HG02943 (cell line): ENCODE results near the gene CENPS.
"Not testable (repeated sequence)": the region's sequence is repeated elsewhere in the genome, so short reads cannot be mapped to it uniquely, and the experiment has no call there.

ENCODE experiments used
- ATAC-seq: cut with Tn5 transposase; IDR thresholded peaks from one replicate; pipeline ENCODE4 v1.9.1; 2021; ENCODE audit warnings: mild to moderate bottlenecking, low read depth, moderate library complexity; ENCODE audit not compliant: unreplicated experiment

The CENPS gene

DNA sequence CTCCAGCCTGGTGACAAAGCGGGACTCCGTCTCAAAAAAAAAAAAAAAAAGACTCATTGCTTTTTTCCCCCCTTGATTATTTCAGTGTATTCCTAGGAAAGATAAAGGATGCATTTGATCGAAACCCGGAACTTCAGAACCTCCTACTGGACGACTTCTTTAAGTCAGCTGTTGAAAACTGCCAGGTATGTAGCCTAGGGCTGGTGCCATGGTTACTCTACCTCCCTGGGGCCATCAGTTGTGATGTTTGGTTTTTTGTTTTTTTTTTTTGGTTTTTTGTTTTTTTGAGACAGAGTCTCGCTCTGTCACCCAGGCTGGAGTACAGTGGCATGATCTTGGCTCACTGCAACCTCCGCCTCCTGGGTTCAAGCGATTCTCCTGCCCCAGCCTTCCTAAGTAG, 11.5 kb upstream of the CENPS start:
- ATAC-seq, result not testable (repeated sequence)

DNA sequence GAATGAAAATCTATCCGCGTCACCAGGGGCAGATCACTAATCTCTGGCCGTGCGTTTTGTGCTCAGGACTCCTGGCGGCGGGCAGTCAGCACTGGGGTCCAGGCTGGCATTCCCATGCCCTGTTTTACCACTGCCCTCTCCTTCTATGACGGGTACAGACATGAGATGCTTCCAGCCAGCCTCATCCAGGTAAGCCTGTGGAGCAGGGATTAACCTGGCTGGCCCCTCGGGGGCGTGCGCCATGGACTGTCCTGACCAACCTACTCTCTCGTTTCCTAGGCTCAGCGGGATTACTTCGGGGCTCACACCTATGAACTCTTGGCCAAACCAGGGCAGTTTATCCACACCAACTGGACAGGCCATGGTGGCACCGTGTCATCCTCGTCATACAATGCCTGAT, 10.9 kb upstream of the CENPS start:
- ATAC-seq, result no peak

DNA sequence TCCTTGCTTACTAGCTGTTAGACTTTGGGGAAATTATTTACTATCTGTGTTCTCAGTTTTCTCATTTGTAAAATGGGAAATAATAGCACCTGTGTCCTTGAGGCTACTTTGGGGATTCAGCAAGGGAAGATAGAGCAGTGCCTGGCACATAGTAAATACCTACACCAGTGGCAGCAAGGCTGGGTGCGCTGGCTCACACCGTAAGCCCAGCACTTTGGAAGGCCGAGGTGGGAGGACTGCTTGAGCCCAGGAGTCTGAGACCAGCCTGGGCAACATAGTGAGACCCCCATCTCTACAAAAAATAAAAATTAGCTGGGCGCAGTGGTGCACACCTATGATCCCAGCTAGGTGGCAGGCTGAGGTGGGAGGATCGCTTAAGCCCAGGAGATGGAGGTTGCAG, 8.6 kb upstream of the CENPS start:
- ATAC-seq, result no peak

DNA sequence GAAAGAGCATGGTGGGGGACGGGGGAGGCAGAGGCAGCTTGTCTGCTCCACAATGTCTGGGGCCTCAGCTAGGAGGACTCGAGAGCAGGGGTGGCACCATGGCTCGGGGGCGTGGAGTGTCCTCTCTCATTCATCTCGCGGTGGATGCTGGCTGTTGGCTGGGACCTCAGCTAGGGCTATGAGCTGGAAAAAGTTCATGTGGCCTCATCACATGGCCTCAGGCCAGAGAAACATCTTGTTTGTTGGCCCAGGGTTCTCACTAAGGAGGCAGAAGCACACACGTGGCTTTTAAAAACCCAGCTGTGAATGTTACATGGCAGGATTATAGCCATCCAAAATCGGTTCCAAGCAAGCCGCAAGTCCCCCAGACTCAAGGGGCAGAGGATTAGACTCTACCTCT, 6.2 kb upstream of the CENPS start:
- no peak for ATAC-seq

DNA sequence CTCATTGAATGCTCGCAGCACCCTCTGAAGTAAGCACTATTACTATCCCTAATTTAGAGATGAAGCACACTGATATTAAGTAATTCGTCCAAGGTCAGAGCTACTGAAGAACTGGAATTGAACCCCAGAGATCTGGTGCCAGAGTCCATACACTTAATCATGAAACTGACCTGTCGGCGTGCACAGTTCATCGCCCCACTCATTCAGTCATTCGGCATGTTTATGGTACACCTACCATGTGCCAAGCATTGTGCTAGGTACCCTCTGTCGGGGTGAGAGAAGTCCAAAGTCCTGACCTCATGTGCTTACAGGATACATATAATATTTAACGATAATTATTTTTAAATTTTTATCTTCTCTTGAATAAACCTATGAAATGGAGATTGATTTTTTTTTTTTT, 5.6 kb upstream of the CENPS start:
- no peak for ATAC-seq

DNA sequence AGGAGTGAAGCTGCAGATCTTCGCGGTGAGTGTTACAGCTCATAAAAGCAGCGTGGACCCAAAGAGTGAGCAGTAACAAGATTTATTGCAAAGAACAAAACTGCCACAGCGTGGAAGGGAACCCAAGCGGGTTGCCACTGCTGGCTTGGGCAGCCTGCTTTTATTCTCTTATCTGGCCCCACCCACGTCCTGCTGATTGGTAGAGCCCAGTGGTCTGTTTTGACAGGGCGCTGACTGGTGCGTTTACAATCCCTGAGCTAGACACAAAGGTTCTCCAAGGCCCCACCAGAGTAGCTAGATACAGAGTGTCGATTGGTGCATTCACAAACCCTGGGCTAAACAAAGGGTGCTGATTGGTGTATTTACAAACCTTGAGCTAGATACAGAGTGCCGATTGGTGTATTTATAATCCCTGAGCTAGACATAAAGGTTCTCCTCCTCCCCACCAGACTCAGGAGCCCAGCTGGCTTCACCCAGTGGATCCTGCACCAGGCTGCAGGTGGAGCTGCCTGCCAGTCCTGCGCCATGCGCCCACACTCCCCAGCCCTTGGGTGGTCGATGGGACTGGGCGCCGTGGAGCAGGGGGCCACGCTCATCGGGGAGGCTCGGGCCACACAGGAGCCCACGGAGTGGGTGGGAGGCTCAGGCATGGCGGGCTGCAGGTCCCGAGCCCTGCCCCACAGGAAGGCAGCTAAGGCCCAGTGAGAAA, 4.3 kb upstream of the CENPS start:
- ATAC-seq, result not testable (repeated sequence)

DNA sequence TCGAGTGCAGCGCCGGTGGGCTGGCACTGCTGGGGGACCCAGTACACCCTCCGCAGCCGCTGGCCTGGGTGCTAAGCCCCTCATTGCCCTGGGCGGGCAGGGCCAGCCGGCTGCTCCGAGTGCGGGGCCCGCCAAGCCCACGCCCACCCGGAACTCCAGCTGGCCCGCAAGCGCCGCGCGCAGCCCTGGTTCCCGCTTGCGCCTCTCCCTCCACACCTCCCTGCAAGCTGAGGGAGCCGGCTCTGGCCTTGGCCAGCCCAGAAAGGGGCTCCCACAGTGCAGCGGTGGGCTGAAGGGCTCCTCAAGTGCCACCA, 3.7 kb upstream of the CENPS start:
- not testable (repeated sequence) for ATAC-seq

DNA sequence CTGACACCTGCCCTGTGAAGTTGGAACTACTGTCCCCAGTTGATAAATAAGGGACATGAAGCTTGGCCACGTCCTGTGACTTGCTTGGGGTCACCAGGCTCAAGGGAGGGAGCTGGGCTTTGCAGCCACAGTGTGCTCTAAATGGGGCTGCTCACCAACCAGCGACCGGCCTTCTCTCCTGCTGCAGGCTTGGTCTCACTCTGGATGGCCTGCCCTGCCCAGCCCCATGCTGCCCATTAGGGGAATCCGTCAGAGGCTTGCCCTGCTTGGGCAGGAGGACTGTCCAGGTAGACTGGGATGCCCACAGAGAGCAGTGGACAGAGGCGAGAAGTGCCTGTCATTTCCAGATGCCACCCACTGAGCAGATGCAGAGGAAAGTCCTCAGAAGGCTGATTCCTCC, 1.2 kb upstream of the CENPS start:
- ATAC-seq, result no peak

DNA sequence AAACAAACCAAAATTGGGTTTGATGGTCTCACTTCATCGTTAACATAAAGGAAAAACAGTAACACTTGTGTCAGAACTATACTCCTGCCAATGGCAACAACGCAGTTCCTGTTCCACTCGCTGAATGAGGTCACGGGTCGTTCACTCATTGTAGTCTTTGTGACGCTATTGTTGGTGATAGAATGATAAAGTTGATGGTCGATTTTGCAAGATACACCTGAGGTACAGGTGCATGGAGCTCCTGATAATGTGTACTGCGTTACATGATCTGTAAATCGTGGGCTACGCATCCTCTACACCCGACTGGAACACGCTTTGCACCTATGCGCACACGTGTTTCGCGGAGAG, 391 bp upstream of the CENPS start:
- ATAC-seq, result no peak

DNA sequence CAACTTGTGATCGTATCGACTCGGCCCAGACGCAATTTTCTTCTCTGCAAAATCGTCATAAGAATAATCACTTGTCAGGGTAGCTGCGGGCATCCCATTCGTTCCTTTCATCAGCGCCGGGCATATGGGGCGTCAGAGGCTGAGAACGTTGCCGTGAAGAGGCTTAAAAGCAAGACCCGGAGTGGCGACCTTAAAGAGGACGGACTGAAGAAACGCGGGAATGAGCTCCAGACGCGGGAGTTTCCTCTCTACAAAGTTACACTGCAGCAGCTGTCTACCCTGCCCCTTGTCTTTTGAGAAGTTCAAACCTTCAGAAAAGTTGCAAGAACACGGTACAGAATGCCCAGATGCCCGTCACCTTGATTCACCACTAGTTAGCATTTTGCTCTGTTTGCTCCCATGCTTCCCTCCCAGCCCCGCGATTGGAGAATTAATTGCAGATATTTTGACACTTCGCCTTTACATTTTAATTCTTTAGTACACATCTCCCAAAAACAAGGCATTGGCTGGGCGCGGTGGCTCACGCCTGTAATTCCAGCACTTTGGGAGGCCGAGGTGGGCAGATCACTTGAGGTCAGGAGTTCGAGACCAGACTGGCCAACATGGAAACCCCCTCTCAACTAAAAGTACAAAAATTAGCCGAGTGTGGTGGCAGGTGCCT, 967 bp downstream of the CENPS start:
- ATAC-seq, result no peak

DNA sequence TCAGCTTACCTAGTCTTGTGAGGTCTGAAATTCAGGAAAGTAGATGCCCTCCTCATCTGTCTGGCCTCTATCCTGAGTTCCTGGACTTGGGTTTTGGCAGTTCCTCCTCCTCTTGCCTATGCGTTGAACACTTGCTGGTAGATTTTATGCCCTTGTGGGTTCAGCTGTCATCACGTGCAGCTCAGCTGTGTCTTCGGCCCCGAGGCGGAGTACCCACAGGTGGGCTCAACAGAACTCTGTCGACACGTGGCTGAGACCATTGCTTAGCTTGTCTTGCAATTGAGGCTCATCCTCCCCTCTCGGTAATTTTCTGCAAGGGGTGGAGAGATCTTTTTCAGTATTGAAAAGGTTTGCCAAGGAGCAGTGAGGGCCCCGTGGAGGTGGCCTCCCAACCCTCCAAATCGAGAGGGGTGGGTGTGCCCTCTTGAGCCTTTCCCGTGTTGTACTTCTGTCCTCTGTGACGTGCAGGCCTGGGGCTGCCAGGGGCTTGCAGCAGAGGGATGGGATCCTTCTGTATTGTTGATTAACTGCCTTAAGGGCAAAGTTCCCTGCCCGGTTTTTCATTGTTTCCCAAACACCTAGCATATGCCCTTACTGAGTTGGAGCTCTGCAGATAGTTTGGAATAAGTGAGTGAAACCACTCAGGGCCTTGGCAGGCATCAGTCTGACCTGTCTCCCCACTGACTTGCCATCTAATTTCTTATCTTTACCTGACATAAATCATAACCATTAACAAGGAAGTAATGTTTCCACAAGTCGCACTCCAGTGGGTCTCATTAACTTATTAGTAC, 2.9 kb downstream of the CENPS start:
- ATAC-seq, result no peak

DNA sequence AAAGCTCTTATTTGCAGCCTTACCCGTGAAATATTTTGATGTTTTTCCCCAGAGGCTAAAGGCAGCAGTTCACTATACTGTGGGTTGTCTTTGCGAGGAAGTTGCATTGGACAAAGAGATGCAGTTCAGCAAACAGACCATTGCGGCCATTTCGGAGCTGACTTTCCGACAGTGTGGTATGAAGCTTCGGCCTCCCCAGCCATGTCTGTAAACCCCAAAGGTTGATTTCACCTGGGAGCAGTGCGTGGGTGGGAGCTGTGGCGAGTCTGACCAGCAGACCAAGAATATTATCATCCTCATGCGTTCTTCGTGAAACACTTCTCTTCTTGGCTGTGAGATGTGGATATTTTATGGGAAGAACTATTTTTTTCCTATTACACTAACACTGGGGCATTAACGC, 3.6 kb downstream of the CENPS start:
- ATAC-seq, result no peak

DNA sequence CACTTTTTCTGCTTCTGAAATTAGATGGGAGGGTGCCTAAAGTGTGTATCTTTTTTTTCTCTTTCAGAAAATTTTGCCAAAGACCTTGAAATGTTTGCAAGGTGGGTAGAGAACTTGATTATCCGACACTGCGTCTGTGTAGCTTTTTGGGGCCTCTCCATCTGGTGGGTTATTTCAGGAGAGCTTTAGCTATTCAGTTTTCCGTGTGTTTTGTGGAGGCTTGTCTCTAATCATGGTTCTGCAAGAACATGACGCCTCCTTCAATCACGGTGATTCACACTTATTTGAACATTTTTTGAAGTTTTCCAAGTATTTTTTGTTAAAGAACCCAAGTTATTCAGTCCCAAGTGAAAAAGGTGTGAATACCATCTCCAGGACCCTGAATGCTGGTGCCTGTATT, 4.4 kb downstream of the CENPS start:
- no peak for ATAC-seq

DNA sequence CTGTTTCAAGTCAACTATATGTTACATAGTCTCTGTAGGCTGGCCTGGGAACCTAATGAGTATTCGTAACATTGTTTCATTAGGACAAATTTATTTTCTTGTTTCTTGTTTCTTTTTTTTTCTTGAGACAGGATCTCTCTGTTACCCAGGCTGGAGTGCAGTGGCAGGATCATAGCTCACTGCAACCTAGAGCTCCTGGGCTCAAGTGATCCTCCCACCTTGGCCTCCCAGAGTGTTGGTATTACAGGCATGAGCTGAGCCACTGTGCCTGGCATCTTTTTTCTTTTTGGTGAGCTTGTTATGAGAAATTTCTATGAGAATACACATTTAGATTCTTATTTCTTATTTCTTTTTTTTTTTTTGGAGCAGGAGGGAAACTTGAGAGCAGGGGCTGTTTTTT, 6.8 kb downstream of the CENPS start:
- no peak for ATAC-seq

DNA sequence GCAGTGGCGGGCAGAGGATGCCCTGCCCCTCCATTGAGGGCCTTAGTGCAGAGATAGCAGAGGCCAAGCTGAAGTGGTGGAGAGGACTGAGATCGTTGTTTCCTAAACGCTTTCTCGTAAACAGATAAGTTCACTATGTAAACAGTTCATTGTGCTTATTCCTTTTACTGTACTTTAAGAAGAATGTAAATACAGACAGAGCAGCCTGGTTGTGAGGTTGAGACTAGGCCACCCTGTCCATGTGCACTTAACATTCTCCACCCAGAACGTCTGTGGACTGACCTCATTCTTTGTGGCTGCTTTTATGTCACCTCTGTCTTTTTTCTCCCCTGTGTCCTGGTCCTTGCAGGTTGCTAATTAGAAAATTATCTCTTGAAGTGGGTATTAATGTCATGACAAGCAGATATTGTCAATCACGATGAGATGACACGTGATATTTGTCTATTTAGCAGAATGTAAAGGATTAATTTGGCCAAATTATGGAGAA, 8.5 kb downstream of the CENPS start:
- no peak for ATAC-seq

DNA sequence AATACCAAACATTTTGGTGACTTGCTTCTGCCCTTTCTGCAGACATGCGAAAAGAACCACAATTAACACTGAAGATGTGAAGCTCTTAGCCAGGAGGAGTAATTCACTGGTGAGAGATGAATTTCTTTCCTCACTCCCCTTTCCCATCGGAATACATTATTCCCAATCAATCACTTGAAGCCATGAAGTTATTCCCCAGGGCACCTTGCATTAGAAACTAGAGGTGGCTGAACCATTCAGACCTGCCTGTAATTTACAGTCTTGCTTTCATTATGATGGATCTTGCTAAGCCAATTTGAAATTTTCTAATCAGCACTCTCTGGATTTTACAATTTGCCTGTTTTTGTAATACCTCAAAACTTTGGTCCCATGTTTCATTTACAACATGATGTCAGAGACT, 10.1 kb downstream of the CENPS start:
- no peak for ATAC-seq

DNA sequence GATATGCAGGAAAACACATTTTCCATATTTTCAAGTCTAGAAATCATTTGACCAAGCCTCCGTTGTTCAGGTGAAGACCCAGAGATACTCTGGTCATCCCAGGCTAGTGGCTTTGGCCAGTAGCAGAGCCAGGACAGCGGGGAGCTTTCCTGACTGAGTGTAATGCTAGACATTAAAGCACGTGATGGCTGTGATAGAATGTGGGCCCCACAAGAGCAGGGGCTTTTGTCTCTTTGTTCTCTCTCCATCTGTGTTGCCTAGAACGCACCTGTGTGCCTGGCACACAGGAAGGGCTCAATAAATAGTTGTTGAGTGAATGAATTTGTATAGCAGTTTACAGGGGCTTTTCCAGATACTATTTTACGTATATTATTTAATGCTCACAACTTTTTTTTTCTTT, 10.6 kb downstream of the CENPS start:
- no peak for ATAC-seq

DNA sequence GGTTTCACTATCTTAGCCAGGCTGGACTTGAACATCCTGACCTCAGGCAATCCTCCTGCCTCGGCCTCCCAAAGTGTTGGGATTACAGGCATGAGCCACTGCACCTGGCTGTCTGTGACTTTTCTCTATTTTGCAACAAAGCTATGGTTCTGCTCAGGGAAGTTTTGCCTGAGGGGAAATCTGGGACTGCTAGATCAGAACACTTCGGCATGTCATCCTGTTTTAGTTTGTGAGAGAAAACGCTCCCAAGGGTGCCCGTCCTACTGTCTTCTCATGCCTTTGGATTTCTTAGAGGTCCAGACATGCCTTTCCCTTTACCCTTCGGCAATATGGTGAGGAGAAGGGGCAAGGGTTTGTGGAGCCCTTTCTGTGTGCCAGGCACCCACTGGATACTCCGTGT, 14.0 kb downstream of the CENPS start:
- no peak for ATAC-seq

DNA sequence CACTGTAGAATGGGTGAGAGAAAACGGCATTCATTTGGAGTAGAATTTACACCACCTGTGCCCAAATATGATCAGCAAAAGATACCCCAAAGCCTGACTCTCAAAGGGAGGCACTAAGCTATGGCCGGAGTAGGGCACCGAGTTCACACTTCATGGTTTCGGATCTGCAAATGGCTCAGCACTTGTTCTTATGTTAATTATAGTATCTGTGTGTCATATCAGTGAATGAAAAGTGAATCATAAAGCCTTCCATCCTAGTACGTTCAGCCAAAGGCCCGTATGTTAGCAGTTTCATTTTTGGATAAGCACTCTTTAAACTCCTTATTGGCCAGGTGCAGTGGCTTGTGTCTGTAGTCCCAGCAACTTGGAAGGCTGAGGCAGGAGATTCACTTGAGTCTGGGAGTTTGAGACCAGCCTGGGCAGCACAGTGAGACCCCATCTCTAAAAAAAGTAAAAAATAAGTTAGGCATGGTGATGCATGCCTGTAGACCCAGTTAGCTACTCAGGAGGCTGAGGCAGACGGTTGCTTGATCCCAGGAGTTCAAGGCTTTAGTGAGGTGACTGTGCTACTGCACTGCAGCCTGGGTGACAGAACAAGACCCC, 14.7 kb downstream of the CENPS start:
- ATAC-seq, result no peak

DNA sequence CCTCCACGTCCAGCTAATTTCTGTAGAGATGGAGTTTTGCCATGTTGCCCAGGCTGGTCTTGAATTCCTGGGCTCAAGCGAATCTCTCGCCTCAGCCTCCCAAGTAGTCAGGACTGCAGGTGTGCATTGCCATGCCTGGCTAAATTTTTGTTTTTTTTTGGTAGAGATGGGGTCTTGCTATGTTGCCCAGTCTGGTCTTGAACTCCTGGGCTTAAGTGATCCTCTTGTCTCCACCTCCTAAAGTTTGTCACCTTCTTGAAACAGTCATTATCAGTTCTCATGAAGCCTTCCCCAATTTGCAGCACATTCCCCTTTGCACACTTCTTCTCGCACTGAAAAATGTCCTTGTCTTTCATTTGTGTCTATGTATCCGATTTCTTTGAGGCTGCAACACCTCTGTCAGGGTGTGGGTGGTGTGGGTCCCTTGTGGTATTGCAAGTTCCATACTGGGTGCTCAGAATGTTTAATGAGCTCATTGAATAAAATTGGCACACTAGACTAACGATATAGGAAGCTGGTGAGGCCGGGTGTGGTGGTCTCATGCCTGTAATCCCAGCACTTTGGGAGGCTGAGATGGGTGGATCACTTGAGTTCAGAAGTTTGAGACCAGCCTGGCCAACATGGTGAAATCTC, 16.7 kb downstream of the CENPS start:
- no peak for ATAC-seq

DNA sequence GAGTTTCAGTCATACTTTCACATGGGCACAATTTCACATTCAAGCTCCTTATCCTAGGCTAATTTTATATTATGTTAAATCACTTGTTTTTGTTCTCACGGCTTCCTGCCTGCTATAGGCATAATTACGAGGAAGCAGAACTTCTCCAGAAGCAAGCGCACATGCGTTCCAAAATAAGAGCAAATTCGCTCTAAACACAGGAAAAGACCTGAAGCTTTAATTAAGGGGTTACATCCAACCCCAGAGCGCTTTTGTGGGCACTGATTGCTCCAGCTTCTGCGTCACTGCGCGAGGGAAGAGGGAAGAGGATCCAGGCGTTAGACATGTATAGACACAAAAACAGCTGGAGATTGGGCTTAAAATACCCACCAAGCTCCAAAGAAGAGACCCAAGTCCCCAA, 19.5 kb downstream of the CENPS start, which contains the start of gene CORT:
Gene CORT, plus strand, starts transcription at position 281 of the 400 bp plus-strand sequence. CDS start 193 bp downstream, outside the sequence.
- no peak for ATAC-seq
